ENCODE measurements around the gene KIF4A. TPM values are rescaled to one million over a fixed set of nuclear protein-coding genes. Genes with fewer than 3 reads are reported as not detected.

Gene KIF4A, protein sequence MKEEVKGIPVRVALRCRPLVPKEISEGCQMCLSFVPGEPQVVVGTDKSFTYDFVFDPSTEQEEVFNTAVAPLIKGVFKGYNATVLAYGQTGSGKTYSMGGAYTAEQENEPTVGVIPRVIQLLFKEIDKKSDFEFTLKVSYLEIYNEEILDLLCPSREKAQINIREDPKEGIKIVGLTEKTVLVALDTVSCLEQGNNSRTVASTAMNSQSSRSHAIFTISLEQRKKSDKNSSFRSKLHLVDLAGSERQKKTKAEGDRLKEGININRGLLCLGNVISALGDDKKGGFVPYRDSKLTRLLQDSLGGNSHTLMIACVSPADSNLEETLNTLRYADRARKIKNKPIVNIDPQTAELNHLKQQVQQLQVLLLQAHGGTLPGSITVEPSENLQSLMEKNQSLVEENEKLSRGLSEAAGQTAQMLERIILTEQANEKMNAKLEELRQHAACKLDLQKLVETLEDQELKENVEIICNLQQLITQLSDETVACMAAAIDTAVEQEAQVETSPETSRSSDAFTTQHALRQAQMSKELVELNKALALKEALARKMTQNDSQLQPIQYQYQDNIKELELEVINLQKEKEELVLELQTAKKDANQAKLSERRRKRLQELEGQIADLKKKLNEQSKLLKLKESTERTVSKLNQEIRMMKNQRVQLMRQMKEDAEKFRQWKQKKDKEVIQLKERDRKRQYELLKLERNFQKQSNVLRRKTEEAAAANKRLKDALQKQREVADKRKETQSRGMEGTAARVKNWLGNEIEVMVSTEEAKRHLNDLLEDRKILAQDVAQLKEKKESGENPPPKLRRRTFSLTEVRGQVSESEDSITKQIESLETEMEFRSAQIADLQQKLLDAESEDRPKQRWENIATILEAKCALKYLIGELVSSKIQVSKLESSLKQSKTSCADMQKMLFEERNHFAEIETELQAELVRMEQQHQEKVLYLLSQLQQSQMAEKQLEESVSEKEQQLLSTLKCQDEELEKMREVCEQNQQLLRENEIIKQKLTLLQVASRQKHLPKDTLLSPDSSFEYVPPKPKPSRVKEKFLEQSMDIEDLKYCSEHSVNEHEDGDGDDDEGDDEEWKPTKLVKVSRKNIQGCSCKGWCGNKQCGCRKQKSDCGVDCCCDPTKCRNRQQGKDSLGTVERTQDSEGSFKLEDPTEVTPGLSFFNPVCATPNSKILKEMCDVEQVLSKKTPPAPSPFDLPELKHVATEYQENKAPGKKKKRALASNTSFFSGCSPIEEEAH
- 24.7 to 29.6 TPM (median 27.7 TPM) in 5 replicates for total RNA-seq (2022; extraction: Qiagen RNA extraction; ENCODE audit: low read depth)

DNA sequence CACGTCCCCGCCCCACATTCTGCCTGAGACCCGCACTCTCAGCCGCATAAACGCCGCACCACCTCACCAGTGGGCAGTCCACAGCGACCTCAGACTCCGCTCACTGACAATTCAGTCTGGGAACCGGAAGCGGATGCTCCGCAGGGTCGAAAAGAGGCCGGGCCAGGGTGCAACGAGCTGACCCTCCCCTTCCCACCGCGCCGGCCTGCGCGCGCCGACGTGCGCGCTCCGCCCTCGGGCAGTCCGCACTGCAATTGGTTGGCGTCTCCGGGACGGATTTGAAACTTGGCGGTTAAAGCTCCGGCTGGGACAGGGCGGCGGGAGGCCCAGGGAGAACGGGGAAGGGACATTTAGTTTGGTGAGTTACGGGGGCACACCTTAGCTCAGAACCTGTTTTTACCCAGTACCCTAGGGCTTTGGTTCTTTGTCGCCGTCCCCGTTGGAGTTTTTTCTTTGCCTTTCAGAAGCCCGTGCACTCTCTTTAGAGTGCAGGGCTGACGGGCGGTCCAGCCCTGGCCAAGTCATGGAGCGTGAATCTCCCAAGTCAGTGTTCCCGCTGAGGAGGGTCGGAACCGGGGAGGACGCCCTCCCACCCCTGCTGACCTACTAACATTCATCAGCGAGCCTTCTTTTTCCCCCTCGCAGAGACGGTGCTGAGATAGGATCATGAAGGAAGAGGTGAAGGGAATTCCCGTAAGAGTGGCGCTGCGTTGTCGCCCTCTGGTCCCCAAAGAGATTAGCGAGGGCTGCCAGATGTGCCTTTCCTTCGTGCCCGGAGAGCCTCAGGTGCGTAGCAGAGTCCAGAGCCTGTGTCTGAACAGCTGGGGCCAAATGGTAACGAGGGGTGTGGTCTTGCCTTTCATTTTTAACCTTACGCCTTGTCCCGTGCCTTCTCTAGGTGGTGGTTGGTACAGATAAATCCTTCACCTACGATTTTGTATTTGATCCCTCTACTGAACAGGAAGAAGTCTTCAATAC, at the start of gene KIF4A, which contains the start of gene PDZD11:
Gene KIF4A (plus strand): TSS at position 312 of the 978 bp plus-strand sequence. CDS start 355 bp downstream, at position 667.
Gene PDZD11 (minus strand): TSS at position 135 of the 978 bp plus-strand sequence. CDS start 586 bp downstream, outside the sequence.

DNA sequence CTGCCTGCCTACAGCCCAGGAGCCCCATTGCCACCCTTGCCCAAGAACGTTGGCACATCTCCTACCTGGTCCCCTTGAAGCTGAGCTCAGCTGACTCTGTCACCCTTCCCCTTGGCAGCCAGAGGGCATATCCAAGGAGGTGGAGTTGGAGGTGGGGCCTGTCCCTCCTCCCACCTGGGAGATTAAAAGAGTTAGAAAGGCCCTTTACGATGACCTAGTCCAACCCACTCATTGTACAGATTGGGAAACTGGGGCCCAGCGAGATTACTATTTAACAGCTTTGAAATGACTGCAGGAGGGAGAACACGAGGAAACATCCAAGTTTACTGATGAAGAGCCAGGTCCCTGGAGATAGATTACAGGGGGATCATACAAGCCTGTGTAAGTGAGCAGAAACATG, 29.8 kb upstream of the KIF4A start, which contains the start of gene P2RY4:
Gene P2RY4 (minus strand): TSS at position 101 of the 400 bp plus-strand sequence. CDS start 580 bp downstream, outside the sequence.

DNA sequence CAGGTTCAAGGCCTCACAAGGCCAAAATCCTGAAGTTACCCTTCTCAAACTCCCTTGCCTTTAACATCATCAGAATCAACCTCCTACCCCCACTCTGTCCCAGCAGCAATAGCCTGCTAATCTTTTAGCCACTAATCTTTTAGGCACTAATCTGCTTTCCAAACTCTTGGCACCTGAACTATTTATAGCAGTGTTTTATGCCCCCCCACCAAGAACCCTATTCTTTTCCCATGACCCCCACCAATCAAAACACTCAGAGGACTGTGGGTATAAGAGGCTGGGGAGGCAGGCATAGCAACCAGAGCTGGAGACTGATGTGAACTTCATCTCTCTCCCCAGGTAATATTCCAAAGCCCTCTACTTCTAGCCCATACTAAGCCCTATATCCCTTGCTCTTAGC, 21.9 kb upstream of the KIF4A start, which contains the start of gene ARR3:
Gene ARR3 (plus strand): TSS at position 301 of the 400 bp plus-strand sequence. CDS start 1,052 bp downstream, outside the sequence.

DNA sequence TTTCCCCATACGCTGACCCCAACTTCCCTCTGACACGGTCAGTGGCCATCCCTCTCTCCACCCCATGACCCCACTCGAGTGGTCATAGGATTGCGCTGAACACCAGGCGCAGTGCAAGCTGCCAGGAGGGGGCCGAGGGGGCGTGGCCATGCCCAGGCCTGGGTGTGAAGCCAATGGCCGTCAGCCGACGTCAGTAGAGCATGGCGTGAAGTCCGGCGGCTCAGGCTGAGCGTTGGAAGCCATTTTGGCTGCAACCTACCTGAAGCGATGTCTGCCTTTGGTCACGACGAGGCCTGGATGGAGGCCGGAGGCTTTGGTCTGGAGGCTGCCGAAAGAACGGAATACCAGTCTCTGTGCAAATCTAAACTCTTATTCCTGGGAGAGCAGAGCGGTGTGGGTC, 8.0 kb upstream of the KIF4A start, which contains the start of gene RAB41:
Gene RAB41 (plus strand): TSS at position 222 of the 400 bp plus-strand sequence. CDS start 46 bp downstream, at position 268.

DNA sequence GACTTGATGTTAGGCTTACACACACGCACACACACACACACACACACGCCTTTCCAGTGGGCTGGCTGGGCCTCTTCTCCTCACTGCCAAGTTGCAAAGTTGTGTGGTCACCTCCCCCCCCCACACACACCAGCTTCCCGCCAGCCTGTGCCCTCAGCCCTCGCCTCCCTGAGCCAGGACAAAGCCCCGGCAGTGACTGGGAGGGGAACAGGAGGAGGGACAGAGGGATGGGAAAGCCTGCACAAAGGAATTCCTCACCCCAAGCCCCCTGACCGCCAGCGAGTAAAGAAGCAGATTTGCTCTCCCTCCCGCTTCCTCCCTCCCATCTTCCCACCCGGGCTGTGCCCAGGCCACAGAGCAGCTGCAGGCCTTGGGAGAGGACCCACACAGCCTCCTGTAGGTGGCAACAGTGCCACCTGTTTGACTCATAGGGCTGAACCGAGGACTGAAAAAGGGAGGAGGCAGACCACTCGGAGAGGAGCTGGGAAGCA, 133.0 kb downstream of the KIF4A start, which contains the start of gene GDPD2:
Gene GDPD2 (plus strand): TSS at position 464 of the 491 bp plus-strand sequence. CDS start 1,671 bp downstream, outside the sequence.

DNA sequence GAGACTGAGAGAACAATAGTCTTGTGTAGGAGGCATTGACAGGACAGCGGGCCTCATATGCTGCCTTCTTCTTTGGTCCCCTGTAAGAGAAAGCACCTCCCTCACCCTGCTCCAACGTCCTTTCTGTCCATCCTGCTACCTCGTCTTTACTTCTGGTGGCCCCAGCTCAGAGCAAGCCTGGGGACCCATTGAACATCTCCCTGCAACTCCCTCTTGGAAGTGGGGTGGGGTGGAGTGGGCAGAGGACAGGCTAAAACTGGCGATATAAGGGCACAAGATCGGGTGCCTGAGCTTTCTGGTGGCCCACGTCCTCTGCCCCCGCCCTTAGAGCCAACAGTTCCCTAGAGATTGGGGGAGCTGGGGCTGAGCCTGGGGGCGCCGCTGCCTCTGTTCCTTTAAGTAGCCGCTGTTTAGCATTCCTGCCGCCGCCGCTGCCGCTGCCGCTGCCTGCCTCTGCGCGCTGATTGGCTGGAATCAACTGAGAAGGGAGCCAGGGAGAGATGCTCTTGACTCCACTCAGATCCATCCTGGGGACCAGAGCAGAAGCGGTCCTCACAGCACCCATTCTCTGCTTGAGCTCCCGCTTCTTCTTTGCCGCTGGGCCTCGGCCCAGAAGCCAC, 154.5 kb downstream of the KIF4A start, which contains the start of gene DLG3:
Gene DLG3 (plus strand): TSS at position 510 of the 620 bp plus-strand sequence. CDS start 367 bp downstream, outside the sequence.

Other genes starting within 250 kb of the KIF4A start
- gene AWAT2, start 240.2 kb upstream of the KIF4A start, total RNA-seq (2022; extraction: Qiagen RNA extraction; ENCODE audit: low read depth): not detected in 5 replicates
- gene OTUD6A, start 227.6 kb upstream of the KIF4A start, total RNA-seq (2022; extraction: Qiagen RNA extraction; ENCODE audit: low read depth): not detected in 5 replicates
- gene IGBP1, start 156.7 kb upstream of the KIF4A start, total RNA-seq (2022; extraction: Qiagen RNA extraction; ENCODE audit: low read depth): 61.9 to 69.2 TPM (median 64.2 TPM) in 5 replicates
- not detected in 5 replicates for gene DGAT2L6, start 112.6 kb upstream of the KIF4A start, total RNA-seq (2022; extraction: Qiagen RNA extraction; ENCODE audit: low read depth)
- gene AWAT1, start 55.4 kb upstream of the KIF4A start, total RNA-seq (2022; extraction: Qiagen RNA extraction; ENCODE audit: low read depth): not detected in 5 replicates
- not detected in 5 replicates for gene P2RY4, start 29.9 kb upstream of the KIF4A start, total RNA-seq (2022; extraction: Qiagen RNA extraction; ENCODE audit: low read depth)
- gene ARR3, start 21.8 kb upstream of the KIF4A start, total RNA-seq (2022; extraction: Qiagen RNA extraction; ENCODE audit: low read depth): not detected in 5 replicates
- not detected in 5 replicates for gene RAB41, start 7.9 kb upstream of the KIF4A start, total RNA-seq (2022; extraction: Qiagen RNA extraction; ENCODE audit: low read depth)
- 82.1 to 95.5 TPM (median 93.4 TPM) in 5 replicates for gene PDZD11, start 177 bp upstream of the KIF4A start, total RNA-seq (2022; extraction: Qiagen RNA extraction; ENCODE audit: low read depth)
- gene GDPD2, start 133.2 kb downstream of the KIF4A start, total RNA-seq (2022; extraction: Qiagen RNA extraction; ENCODE audit: low read depth): 0.17 TPM in 1 of 5 replicates, not detected in the others
- gene DLG3, start 154.7 kb downstream of the KIF4A start, total RNA-seq (2022; extraction: Qiagen RNA extraction; ENCODE audit: low read depth): 3.6 to 5.3 TPM (median 4.9 TPM) in 5 replicates